Psoas muscle (tissue), 8 donors: ENCODE data around the gene PGBD5. TPM values are rescaled to one million over a fixed set of nuclear protein-coding genes. Genes with fewer than 3 reads are reported as not detected.
"Not testable (repeated sequence)": the region's sequence is repeated elsewhere in the genome, so short reads cannot be mapped to it uniquely, and the experiment has no call there.

Experiments
- ATAC-seq, 4 donors: fragments of 200-7000 bp; cut with Tn5 transposase; one replicate each; pipeline ENCODE4 v1.9.1; 2020; ENCODE audit warnings: moderate library complexity in 3 of 4, mild to moderate bottlenecking in 2 of 4
- DNase-seq, 2 donors: peaks; one replicate each; pipeline ENCODE4 v3.0.0-alpha.2; 2020
- H3K27ac ChIP-seq: fragments of 200-600 bp; one replicate; pipeline ENCODE4 v1.8.0; 2022
- H3K27me3 ChIP-seq, 3 donors: fragments of 200-600 bp in 1 of 3; one replicate each; pipeline versions ENCODE4 v1.6.1 to v1.8.0; 2013 to 2022; ENCODE audit warnings: low read length in 2 of 3, mild to moderate bottlenecking in 2 of 3, moderate library complexity in 1 of 3; ENCODE audit not compliant: insufficient read depth in 3 of 3
- H3K36me3 ChIP-seq, 2 donors: fragments of 200-600 bp in 1 of 2; one replicate each; pipeline versions ENCODE4 v1.6.1 to v1.8.0; 2013 to 2022; ENCODE audit warnings: low read depth in 1 of 2, mild to moderate bottlenecking in 1 of 2, moderate library complexity in 1 of 2; ENCODE audit not compliant: insufficient read depth in 1 of 2
- H3K4me1 ChIP-seq: fragments of 200-600 bp; one replicate; pipeline ENCODE4 v1.8.0; 2022
- H3K4me3 ChIP-seq: fragments of 200-600 bp; one replicate; pipeline ENCODE4 v1.8.0; 2022; ENCODE audit warnings: mild to moderate bottlenecking
- H3K9me3 ChIP-seq: fragments of 200-600 bp; one replicate; pipeline ENCODE4 v1.8.0; 2022
- CTCF ChIP-seq: fragments of 200-600 bp; IDR thresholded peaks from one replicate; pipeline ENCODE4 v1.8.0; 2022; ENCODE audit warnings: antibody characterized with exemption
- WGBS, 3 donors: extraction: QIAGEN DNeasy Blood & Tissue Kit; methylation state at CpG; one replicate each; pipeline versions ENCODE4 v1.1.6 to v1.1.7; 2013; 5-methylcytosine and 5-hydroxymethylcytosine counted together
- intact Hi-C, 2 donors: fragments of 100-400 bp; cut with DNase I; formaldehyde crosslinking; loops; one replicate each; pipeline versions ENCODE4 v1.11.0 to v1.14.2; 2022
- polyA plus RNA-seq, 3 donors: library from polyadenylated mRNA; stranded (reverse); fragments of 200-250 nt; gene quantifications; one replicate each; pipeline ENCODE4 v1.2.3, GENCODE V29; 2013
- total RNA-seq, 4 donors: library from RNA; stranded (reverse); fragmentation: NEBNext Ultra II Directional in 2 of 4; extraction: Animal tissue kit (Norgen Biotek cat#: 25700) in 2 of 4; gene quantifications; one replicate each; pipeline versions ENCODE4 v1.2.1 to v1.2.4, GENCODE V29; 2021 to 2023
- donor health status: healthy with polysubstance abuse.
- donor health status: DM: no; HTN: no; CAD: no; lungs with moderate emphysema.
- donor health status: Bipolar disorder and iron deficiency.
- donor health status: healthy.
- donor health status: DM: yes; HTN: yes; CAD: no.
- donor health status: DM: no; HTN: no; CAD: no.
- donor health status: DM: no; HTN: no; CAD: no.
- donor health status: DM: yes; HTN: yes; CAD: no.

Gene PGBD5
- total and polyA plus RNA-seq, 7 donors: 2.1 to 9.8 (median 4.5) TPM

GRCh38 chr1:230407351-230407750 is 18.8 kb downstream of the PGBD5 start:
- H3K9me3 ChIP-seq: no peaks in the 10 kb centered on the region
- intact Hi-C loops: no loop called here
- no peaks in the 10 kb centered on the region for H3K36me3 ChIP-seq
- no peak overlapping the region for H3K4me3 ChIP-seq
- no peak for ATAC-seq
- no peaks in the 10 kb centered on the region for H3K27me3 ChIP-seq
- no peaks in the 10 kb centered on the region for H3K4me1 ChIP-seq
- no peak overlapping the region for H3K27ac ChIP-seq
- DNase-seq: no peak
- WGBS, 3 donors: 90 to 94% (median 94%) methylated on average over 2 of the region's 2 CpGs
- TF ChIP-seq CTCF: no peak

GRCh38 chr1:230406727-230407126 is 19.4 kb downstream of the PGBD5 start:
- intact Hi-C loops, DNase-seq, H3K9me3 ChIP-seq, H3K4me1 ChIP-seq, H3K27ac ChIP-seq, H3K36me3 ChIP-seq, H3K4me3 ChIP-seq, ATAC-seq, H3K27me3 ChIP-seq: not testable (repeated sequence)
- 87 to 89% (median 88%) methylated on average over 11 of the region's 11 CpGs for WGBS, 3 donors

GRCh38 chr1:230403442-230403841 is 22.7 kb downstream of the PGBD5 start:
- WGBS, 3 donors: 89 to 93% (median 91%) methylated on average over 7 of the region's 7 CpGs
- no peaks in the 10 kb centered on the region for H3K27me3 ChIP-seq
- H3K36me3 ChIP-seq: no peaks in the 10 kb centered on the region
- TF ChIP-seq CTCF: no peak
- no peak for DNase-seq
- ATAC-seq: no peak
- H3K4me3 ChIP-seq: no peak overlapping the region
- no peak overlapping the region for H3K27ac ChIP-seq
- no peaks in the 10 kb centered on the region for H3K9me3 ChIP-seq
- intact Hi-C loops: no loop called here
- H3K4me1 ChIP-seq: no peaks in the 10 kb centered on the region

GRCh38 chr1:230401763-230402294 is 24.3 kb downstream of the PGBD5 start:
- DNase-seq (no peak), ATAC-seq (peak in 1 of 4 donors; percentile 31)
- Histone ChIP-seq H3K27me3 (no peaks in the 10 kb centered on the region), H3K27ac (no peak overlapping the region), H3K4me3 (no peak overlapping the region), H3K9me3 (no peaks in the 10 kb centered on the region), H3K4me1 (no peaks in the 10 kb centered on the region), H3K36me3 (no peaks in the 10 kb centered on the region)
- 61 to 74% (median 64%) methylated on average over 8 of the region's 8 CpGs for WGBS, 3 donors
- TF ChIP-seq CTCF: no peak
- intact Hi-C loops: no loop called here

GRCh38 chr1:230401101-230401500 is 25.0 kb downstream of the PGBD5 start:
- Histone ChIP-seq H3K36me3 (no peaks in the 10 kb centered on the region), H3K4me1 (no peaks in the 10 kb centered on the region), H3K4me3 (no peak overlapping the region), H3K27ac (no peak overlapping the region), H3K27me3 (no peaks in the 10 kb centered on the region), H3K9me3 (no peaks in the 10 kb centered on the region)
- ATAC-seq (no peak), DNase-seq (no peak)
- no peak for TF ChIP-seq CTCF
- intact Hi-C loops: no loop called here
- WGBS, 3 donors: 90 to 92% (median 91%) methylated on average over 14 of the region's 14 CpGs
